ENCODE measurements around the gene REPS1.

Gene REPS1

GRCh38 chr6:138987643-138988468 lies at the start of gene REPS1 (continued):
- TF ChIP-seq ZSCAN18 (tag by site-specific recombination; IDR thresholded peaks at IDR 0.05) (no peak), ZNF658 (tag by site-specific recombination; IDR thresholded peaks at IDR 0.05) (no peak), ZSCAN30 (tag by site-specific recombination; IDR thresholded peaks at IDR 0.05) (peak; percentile 88), PATZ1 (tag by site-specific recombination; IDR thresholded peaks at IDR 0.05) (peak; percentile 82), ZNF521 (tag by site-specific recombination; IDR thresholded peaks at IDR 0.05) (no peak), ZNF639 (tag by site-specific recombination; IDR thresholded peaks at IDR 0.05) (no peak), REST (tag by site-specific recombination; IDR thresholded peaks at IDR 0.05) (no peak), ZNF157 (tag by site-specific recombination; IDR thresholded peaks at IDR 0.05) (no peak), TCF7L2 (IDR thresholded peaks at IDR 0.05; ENCODE audit: borderline replicate concordance, low read depth, low read length) (no peak), SP7 (tag by site-specific recombination; IDR thresholded peaks at IDR 0.05) (peak; percentile 89), EGR2 (tag by site-specific recombination; IDR thresholded peaks at IDR 0.05; ENCODE audit: low read depth) (peak; percentile 77), GLIS2 (tag by site-specific recombination; IDR thresholded peaks at IDR 0.05) (no peak), ZBTB26 (tag by site-specific recombination; optimal IDR thresholded peaks at IDR 0.05) (peak; percentile 99), REPIN1 (tag by site-specific recombination; IDR thresholded peaks at IDR 0.05; ENCODE audit: low read depth) (0 out of 2 replicates have a peak, but pooled peaks have one; percentile 29), KLF8 (tag by site-specific recombination; IDR thresholded peaks at IDR 0.05) (peak; percentile 77; the same call in 1 of the 2 replicates), ZNF600 (tag by site-specific recombination; IDR thresholded peaks at IDR 0.05) (peak; percentile 73), ZNF747 (tag by site-specific recombination; IDR thresholded peaks at IDR 0.05) (no peak), ZNF449 (tag by site-specific recombination; IDR thresholded peaks at IDR 0.05) (peak; percentile 99), ZNF223 (tag by site-specific recombination; IDR thresholded peaks at IDR 0.05) (0 out of 2 replicates have a peak, but pooled peaks have one; percentile 42), ZNF426 (tag by site-specific recombination; IDR thresholded peaks at IDR 0.05) (no peak), ZSCAN16 (tag by site-specific recombination; IDR thresholded peaks at IDR 0.05) (no peak), CTCF (tag by site-specific recombination; IDR thresholded peaks at IDR 0.05) (peak; percentile 91), SP2 (tag by site-specific recombination; IDR thresholded peaks at IDR 0.05) (peak; percentile 74), KLF10 (tag by site-specific recombination; IDR thresholded peaks at IDR 0.05) (peak; percentile 75; the same call in 1 of the 2 replicates), KLF16 (tag by site-specific recombination; IDR thresholded peaks at IDR 0.05) (peak; percentile 93)

Measured in HEK293 (cell line).